ENCODE results near the gene PPIG.
"Not testable (repeated sequence)": the region's sequence is repeated elsewhere in the genome, so short reads cannot be mapped to it uniquely, and the experiment has no call there.

Gene PPIG

GRCh38 chr2:169598982-169599381 is 14.8 kb downstream of the PPIG start:
- no peak for DNase-seq

GRCh38 chr2:169599568-169599967 is 15.4 kb downstream of the PPIG start:
- DNase-seq, result no peak

GRCh38 chr2:169609264-169609663 is 25.1 kb downstream of the PPIG start:
- no peak for DNase-seq

- no peak for DNase-seq
Observed at GRCh38 chr2:169613876-169614275, 29.7 kb downstream of the PPIG start.

DNA sequence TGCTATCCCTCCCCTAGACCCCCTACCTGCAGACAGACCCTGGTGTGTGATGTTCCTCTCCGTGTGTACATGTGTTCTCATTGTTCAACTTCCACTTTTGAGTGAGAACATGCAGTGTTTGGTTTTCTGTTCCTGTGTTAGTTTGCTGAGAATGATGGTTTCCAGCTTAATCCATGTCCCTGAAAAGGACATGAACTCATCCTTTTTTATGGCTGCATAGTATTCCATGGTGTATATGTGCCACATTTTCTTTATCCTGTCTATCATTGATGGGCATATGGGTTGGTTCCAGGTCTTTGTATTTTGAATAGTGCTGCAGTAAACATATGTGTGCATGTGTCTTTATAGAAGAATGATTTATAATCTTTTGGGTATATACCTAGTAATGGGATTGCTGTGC is 31.8 kb downstream of the PPIG start:
- DNase-seq, result not testable (repeated sequence)

- DNase-seq, result no peak
Observed at GRCh38 chr2:169619946-169620345, 35.8 kb downstream of the PPIG start.

GRCh38 chr2:169620509-169620908 is 36.4 kb downstream of the PPIG start:
- no peak for DNase-seq

DNA sequence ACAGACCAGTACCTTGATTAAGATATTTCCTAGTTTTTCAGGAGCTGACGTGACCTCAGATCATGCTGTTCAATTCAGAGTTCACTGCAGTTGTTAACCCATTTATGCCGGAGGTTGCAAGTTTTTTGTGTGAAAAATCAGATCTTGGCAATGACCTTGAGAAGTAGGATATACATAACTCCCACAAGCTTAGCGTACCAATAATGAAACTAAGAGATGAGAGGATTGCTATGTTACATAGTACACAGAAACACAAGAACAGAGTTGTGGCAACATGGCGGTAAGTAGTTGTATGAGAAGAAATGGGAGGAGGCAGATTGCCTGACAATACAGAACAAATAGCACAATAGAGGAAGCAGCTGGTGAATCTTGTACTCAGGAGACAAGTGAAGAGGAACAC is 39.1 kb downstream of the PPIG start:
- DNase-seq, result no peak

DNA sequence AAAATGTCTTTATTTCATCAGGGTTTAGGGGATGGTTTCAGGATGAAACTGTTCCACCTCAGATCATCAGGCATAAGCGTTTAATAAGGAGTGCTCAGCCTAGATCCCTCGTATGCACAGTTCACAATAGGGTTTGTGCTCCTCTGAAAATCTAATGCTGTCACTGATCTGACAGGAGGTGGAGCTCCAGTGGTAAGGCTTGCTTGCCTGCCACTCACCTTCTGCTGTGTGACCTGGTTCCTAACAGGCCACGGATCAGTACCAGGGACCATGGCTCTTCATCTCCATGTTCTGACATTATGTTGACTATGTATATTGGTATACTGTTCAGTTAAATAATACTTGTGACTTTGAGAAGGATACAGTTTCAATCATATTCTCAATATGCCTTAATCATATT is 41.6 kb downstream of the PPIG start:
- no peak for DNase-seq

- DNase-seq, result no peak
Observed at GRCh38 chr2:169636440-169637097, 52.4 kb downstream of the PPIG start.

DNA sequence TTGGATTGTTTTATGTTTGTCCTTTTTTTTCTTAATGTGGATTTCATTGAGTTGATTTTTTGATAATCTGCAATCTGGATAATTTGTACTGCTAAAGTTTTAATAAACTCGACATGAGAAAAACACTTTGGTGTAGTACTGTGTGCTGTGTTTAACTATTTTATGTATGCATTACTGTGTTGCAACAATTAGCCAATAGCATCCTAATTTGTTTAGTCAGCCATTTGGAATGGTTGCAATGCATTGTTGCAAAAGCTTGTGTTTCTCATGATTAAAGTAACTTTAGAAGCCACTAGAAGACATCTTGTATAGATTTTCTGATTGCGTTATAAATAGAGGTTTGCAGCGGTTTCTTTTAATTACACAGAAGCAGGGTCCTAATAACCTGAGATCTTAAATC is 53.5 kb downstream of the PPIG start:
- DNase-seq, result no peak

- DNase-seq, result no peak
Observed at GRCh38 chr2:169640104-169640503, 56.0 kb downstream of the PPIG start.

DNA sequence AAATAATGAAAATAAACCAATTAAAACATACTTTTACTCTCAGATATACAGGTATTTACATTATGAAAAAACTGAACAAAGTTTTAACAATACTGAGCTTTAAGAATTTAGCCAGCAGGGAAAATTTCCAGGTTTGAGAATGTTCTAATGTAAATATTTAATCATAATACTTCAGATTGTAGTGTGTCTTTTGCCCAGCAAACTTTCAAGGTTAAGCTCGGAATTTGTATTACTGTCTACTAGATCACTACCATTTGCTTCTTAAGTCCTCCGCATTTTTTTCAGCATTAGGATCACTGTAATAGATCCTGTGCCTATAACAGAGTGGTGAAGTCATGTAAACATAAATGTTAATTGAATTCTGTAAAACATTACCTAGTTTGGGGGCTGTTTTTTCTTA is 57.3 kb downstream of the PPIG start:
- no peak for DNase-seq

DNA sequence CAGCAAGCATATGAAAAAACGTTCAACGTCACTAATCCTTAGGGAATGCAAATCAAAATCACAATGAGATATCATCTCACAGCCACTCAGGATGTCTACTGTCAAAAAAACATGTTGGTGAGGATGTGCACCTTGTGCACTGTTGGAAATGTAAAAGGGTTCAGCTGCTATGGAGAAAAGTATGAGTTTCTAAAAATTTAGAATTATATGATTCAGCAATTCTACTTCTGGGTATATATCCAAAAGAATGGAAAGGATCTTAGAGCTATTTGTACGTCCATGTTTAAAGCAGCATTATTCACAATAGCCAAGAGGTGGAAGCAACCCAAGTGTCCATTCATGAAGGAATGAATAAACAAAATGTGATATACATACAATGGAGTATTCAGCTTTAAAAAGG is 60.0 kb downstream of the PPIG start:
- no peak for DNase-seq

DNA sequence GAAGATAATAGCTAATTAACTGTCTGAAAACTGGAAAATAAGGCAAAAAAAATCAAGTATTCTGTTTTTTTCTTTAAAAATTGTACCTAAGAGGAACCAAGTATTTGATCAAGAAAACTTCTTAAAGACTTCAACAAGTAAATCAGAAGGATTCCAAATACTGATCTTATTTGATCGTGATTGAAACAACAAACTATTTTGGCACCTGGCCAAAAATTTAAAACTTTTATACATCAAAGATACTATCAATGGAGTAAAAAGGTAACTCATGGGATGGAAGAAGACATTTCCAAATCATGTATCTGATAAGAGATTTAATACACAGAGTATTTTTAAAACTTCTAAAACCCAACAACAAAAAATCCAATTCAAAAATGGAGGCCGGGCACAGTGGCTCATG is 63.3 kb downstream of the PPIG start:
- DNase-seq, result no peak

DNA sequence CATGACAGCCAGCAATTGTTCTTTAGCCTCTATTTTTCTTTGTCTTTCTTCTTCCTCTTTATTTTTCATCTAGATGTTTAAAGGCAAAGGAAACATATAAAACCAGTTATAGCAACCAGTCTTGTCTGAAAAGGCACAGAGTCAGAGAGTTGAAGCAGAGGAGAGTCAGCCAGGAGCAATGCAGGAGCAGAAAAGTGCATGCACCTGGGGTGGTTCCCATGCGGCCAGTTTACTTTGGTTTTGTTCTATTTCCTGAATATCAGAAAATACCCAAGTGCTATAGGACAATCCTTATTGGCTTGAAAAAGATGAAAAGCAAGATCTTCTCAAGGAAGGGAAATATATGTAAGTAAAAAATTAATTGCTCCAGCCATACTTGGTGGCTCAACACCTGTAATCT is 65.1 kb downstream of the PPIG start:
- DNase-seq, result no peak

DNA sequence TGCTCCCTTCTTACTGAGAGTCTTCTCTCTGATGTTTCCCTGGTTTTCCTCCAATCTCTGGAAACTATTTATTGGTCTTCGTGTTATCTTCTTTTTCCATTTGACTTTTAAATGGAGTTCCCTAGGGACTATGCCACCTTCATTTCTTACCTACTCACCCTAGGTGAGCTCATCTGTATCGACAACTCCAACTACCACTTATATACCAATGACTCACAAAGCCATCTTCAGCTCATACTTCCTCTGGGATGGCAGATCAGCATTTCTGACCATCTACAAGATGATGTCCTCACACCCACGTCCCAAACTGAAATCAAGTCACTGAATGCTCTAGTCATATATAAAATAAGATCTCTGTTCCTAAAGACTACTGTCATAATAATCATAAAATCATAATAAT is 69.5 kb downstream of the PPIG start:
- no peak for DNase-seq

GRCh38 chr2:169656164-169656563 is 72.0 kb downstream of the PPIG start:
- DNase-seq, result no peak

GRCh38 chr2:169658877-169659276 is 74.7 kb downstream of the PPIG start:
- no peak for DNase-seq

GRCh38 chr2:169659320-169659719 is 75.2 kb downstream of the PPIG start:
- DNase-seq, result no peak

GRCh38 chr2:169661265-169661664 is 77.1 kb downstream of the PPIG start:
- no peak for DNase-seq

GRCh38 chr2:169662744-169663143 is 78.6 kb downstream of the PPIG start:
- DNase-seq, result no peak

GRCh38 chr2:169663247-169663646 is 79.1 kb downstream of the PPIG start:
- DNase-seq, result no peak

DNA sequence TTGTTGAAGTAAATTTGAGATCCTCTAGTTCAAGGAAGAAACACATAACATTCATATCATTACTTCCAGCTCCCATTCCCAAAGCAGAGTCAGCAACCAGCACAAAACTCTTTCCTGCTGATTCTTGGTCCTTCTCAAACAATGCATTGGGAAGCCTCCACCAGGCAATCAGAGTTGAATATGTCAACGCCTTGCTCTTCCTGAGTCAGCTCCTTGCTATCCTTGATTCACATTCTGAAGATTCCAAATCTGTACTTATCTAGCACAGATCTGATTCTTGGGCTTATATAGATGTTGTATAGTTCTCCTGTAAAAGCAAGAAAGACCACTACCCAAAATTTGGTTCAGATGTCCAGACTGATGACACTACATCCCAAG is 80.4 kb downstream of the PPIG start:
- DNase-seq, result no peak

All from NCI-H526 (cell line).